GM23338 (cell line): ENCODE measurements around the gene ZNF333. TPM values are rescaled to one million over a fixed set of nuclear protein-coding genes. Genes with fewer than 3 reads are reported as not detected.

Source experiments
- ATAC-seq: fragments of 200-7000 bp; cut with Tn5 transposase; 3 replicates; pipeline ENCODE4 v1.9.1; 2020
- DNase-seq: peaks from one replicate; pipeline ENCODE4 v3.0.0-alpha.2; 2015; ENCODE audit warnings: low spot score
- H2AFZ ChIP-seq: fragments of 200-600 bp; sonication (generic); 2 replicates; pipeline ENCODE4 v1.8.0; 2016; ENCODE audit warnings: antibody characterized with exemption, mild to moderate bottlenecking, moderate library complexity
- H3F3A ChIP-seq: fragments of 200-600 bp; sonication (generic); replicated peaks from 2 replicates; pipeline ENCODE4 v1.8.0; 2017; ENCODE audit warnings: antibody characterized with exemption, mixed run types, low read depth
- H3K27ac ChIP-seq: fragments of 200-600 bp; sonication (generic); 2 replicates; pipeline ENCODE4 v1.6.1; 2016; ENCODE audit warnings: low read depth
- H3K27me3 ChIP-seq: fragments of 200-600 bp; sonication (generic); 2 replicates; pipeline ENCODE4 v1.8.0; 2016; ENCODE audit warnings: mild to moderate bottlenecking, mixed run types, moderate library complexity; ENCODE audit not compliant: insufficient read depth
- H3K36me3 ChIP-seq: fragments of 200-600 bp; sonication (generic); 2 replicates; pipeline ENCODE4 v1.8.0; 2016; ENCODE audit warnings: mild to moderate bottlenecking; ENCODE audit not compliant: insufficient read depth
- H3K4me1 ChIP-seq: fragments of 200-600 bp; sonication (generic); 2 replicates; pipeline ENCODE4 v1.8.0; 2016; ENCODE audit warnings: mild to moderate bottlenecking, moderate library complexity; ENCODE audit not compliant: insufficient read depth
- H3K4me2 ChIP-seq: fragments of 200-600 bp; sonication (generic); 2 replicates; pipeline ENCODE4 v1.7.1; 2017; ENCODE audit warnings: mixed run types
- H3K4me3 ChIP-seq: fragments of 200-600 bp; sonication (generic); 2 replicates; pipeline ENCODE4 v1.6.1; 2016; ENCODE audit warnings: mixed run types
- H3K79me2 ChIP-seq: fragments of 200-600 bp; sonication (generic); replicated peaks from 2 replicates; pipeline ENCODE4 v1.8.0; 2017; ENCODE audit warnings: mild to moderate bottlenecking; ENCODE audit not compliant: insufficient read depth
- H3K9me2 ChIP-seq: fragments of 200-600 bp; sonication (generic); 2 replicates; pipeline ENCODE4 v1.8.0; 2017; ENCODE audit not compliant: insufficient read depth
- H4K20me1 ChIP-seq: fragments of 200-600 bp; sonication (generic); replicated peaks from 2 replicates; pipeline ENCODE4 v1.8.0; 2017; ENCODE audit warnings: mild to moderate bottlenecking; ENCODE audit not compliant: insufficient read depth
- H3K27ac Mint-ChIP-seq: 2 replicates; pipeline ENCODE4 v1.8.0; 2020; ENCODE audit warnings: inconsistent platforms, mild to moderate bottlenecking, moderate library complexity, mixed read lengths
- H3K27me3 Mint-ChIP-seq: 3 replicates; pipeline ENCODE4 v1.8.0; 2022; ENCODE audit warnings: low read depth, mild to moderate bottlenecking, moderate library complexity, mixed read lengths, inconsistent platforms; ENCODE audit not compliant: insufficient read depth, poor library complexity
- H3K36me3 Mint-ChIP-seq: 3 replicates; pipeline ENCODE4 v1.8.0; 2021; ENCODE audit warnings: low read depth, mild to moderate bottlenecking, inconsistent platforms, moderate library complexity, mixed read lengths
- H3K4me1 Mint-ChIP-seq: 3 replicates; pipeline ENCODE4 v1.8.0; 2020; ENCODE audit warnings: mild to moderate bottlenecking, inconsistent platforms, mixed read lengths
- H3K4me3 Mint-ChIP-seq: 3 replicates; pipeline ENCODE4 v1.8.0; 2021; ENCODE audit warnings: moderate library complexity, mild to moderate bottlenecking, inconsistent platforms, mixed read lengths
- H3K9me3 Mint-ChIP-seq: 3 replicates; pipeline ENCODE4 v1.8.0; 2020; ENCODE audit warnings: moderate library complexity, mild to moderate bottlenecking, inconsistent platforms, mixed read lengths
- CREB1 ChIP-seq: fragments of 250-450 bp; sonication (Bioruptor Pico); IDR thresholded peaks from 2 replicates; pipeline ENCODE4 v1.5.0; 2020; ENCODE audit warnings: low read depth, mild to moderate bottlenecking, moderate library complexity
- EZH2 ChIP-seq: fragments of 200-600 bp; sonication (generic); IDR thresholded peaks from one replicate; pipeline ENCODE4 v1.8.0; 2017; ENCODE audit warnings: antibody characterized with exemption, mild to moderate bottlenecking, low read depth; ENCODE audit not compliant: unreplicated experiment
- EZH2phosphoT487 ChIP-seq: fragments of 200-600 bp; sonication (generic); IDR thresholded peaks from one replicate; pipeline ENCODE4 v1.8.1; 2018; ENCODE audit warnings: antibody characterized with exemption; ENCODE audit not compliant: unreplicated experiment
- JUNB ChIP-seq: IDR thresholded peaks from one replicate; pipeline ENCODE4 v1.6.1; 2016; ENCODE audit warnings: antibody characterized with exemption; ENCODE audit not compliant: unreplicated experiment
- NANOG ChIP-seq: IDR thresholded peaks from 2 replicates; pipeline ENCODE4 v1.6.1; 2016; ENCODE audit warnings: antibody characterized with exemption, borderline replicate concordance
- REST ChIP-seq: IDR thresholded peaks from one replicate; pipeline ENCODE4 v1.6.1; 2018; ENCODE audit warnings: antibody characterized with exemption; ENCODE audit not compliant: unreplicated experiment
- STAT1 ChIP-seq: IDR thresholded peaks from one replicate; pipeline ENCODE4 v1.6.1; 2016; ENCODE audit warnings: antibody characterized with exemption; ENCODE audit not compliant: unreplicated experiment
- ZNF331 ChIP-seq: fragments of 250-450 bp; sonication (Bioruptor Pico); IDR thresholded peaks from 2 replicates; pipeline ENCODE4 v1.5.0; 2020; ENCODE audit warnings: low read depth, mild to moderate bottlenecking, moderate library complexity
- ZNF462 ChIP-seq: fragments of 250-450 bp; sonication (Bioruptor Pico); IDR thresholded peaks from 2 replicates; pipeline ENCODE4 v1.5.0; 2020; ENCODE audit warnings: mild to moderate bottlenecking, moderate library complexity
- polyA plus RNA-seq: library from polyadenylated mRNA; unstranded; fragments of >200 nt; fragmentation: Nextera tagmentation; extraction: Ambion mirVana; gene quantifications from 2 replicates; pipeline ENCODE4 v1.2.1, GENCODE V29; 2016
- total RNA-seq: library from RNA; depleted of rRNA; stranded (reverse); fragments of >200 nt; shearing (Covaris generic); gene quantifications from 2 replicates; pipeline ENCODE4 v1.2.3, GENCODE V29; 2014
- TF ChIP-seq, protein P1 (sequence below), 2 experiments: fragments of 200-600 bp in 1 of 2; sonication (generic) in 1 of 2; conservative IDR thresholded peaks; 2 replicates each; pipeline versions ENCODE4 v1.5.1 to v1.6.1; 2016 to 2017; ENCODE audit warnings: antibody characterized with exemption in 2 of 2, low read depth in 2 of 2, mild to moderate bottlenecking in 2 of 2, moderate library complexity in 1 of 2

The ZNF333 gene
- total and polyA plus RNA-seq, 2 experiments from 2014 or later = 7.2 to 21.6 TPM

GRCh38 chr19:14672188-14672872, 17.5 kb upstream of the ZNF333 start:
- Histone ChIP-seq H3K4me2 (no peak overlapping the region), H3K27ac (no peak overlapping the region), H3K4me3 (no peak overlapping the region), H4K20me1 (no peaks in the 10 kb centered on the region), H3K4me1 (no peaks in the 10 kb centered on the region), H3K36me3 (no peaks in the 10 kb centered on the region), H3F3A (no peaks in the 10 kb centered on the region), H3K9me2 (no peaks in the 10 kb centered on the region), H3K79me2 (no peaks in the 10 kb centered on the region), H2AFZ (no peak overlapping the region), H3K27me3 (no peaks in the 10 kb centered on the region)
- Mint-ChIP-seq H3K36me3 (peaks cover 3% of the 10 kb centered on the region; the same call in 2 of the 3 replicates), H3K27ac (no peak overlapping the region), H3K4me1 (no peaks in the 10 kb centered on the region), H3K9me3 (peaks cover 83% of the 10 kb centered on the region), H3K27me3 (no peaks in the 10 kb centered on the region), H3K4me3 (no peak overlapping the region)
- ATAC-seq = no peak
- TF ChIP-seq NANOG (no peak), EZH2 (no peak), CREB1 (CRISPR knock-in tag) (no peak)
- TF ChIP-seq, protein P1, sequence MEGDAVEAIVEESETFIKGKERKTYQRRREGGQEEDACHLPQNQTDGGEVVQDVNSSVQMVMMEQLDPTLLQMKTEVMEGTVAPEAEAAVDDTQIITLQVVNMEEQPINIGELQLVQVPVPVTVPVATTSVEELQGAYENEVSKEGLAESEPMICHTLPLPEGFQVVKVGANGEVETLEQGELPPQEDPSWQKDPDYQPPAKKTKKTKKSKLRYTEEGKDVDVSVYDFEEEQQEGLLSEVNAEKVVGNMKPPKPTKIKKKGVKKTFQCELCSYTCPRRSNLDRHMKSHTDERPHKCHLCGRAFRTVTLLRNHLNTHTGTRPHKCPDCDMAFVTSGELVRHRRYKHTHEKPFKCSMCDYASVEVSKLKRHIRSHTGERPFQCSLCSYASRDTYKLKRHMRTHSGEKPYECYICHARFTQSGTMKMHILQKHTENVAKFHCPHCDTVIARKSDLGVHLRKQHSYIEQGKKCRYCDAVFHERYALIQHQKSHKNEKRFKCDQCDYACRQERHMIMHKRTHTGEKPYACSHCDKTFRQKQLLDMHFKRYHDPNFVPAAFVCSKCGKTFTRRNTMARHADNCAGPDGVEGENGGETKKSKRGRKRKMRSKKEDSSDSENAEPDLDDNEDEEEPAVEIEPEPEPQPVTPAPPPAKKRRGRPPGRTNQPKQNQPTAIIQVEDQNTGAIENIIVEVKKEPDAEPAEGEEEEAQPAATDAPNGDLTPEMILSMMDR (conservative IDR thresholded peaks at IDR 0.05; ENCODE audit: low read depth in 2 of 2) = no peak
- no peak for DNase-seq

DNA sequence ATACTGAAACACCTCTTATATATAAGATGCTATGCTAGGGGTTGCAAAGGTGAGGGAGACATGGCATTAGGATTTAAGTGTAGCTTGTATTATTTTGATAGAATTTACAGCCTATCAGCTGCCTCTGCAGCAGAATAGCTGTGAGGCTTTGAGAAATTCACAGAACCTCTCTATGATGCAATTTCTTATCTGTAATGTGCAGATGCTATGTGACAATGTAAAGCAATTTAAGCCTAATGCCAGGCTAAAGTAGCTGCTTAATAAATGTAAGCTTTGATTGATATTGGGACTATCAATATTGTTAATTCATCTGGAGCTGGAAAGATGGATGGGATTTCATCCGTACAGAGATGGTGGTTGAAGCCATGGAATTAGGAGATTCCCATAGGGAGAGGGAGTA, 16.8 kb upstream of the ZNF333 start:
- no peaks in the 10 kb centered on the region for H4K20me1 ChIP-seq
- H3K9me2 ChIP-seq = peaks cover 2% of the 10 kb centered on the region; the same call in 1 of the 2 replicates
- H3K36me3 ChIP-seq = no peaks in the 10 kb centered on the region
- no peaks in the 10 kb centered on the region for H3K4me1 ChIP-seq
- Mint-ChIP-seq H3K4me3 (no peak overlapping the region), H3K4me1 (no peaks in the 10 kb centered on the region), H3K9me3 (peaks cover 75% of the 10 kb centered on the region), H3K27me3 (no peaks in the 10 kb centered on the region), H3K36me3 (peaks cover 3% of the 10 kb centered on the region; the same call in 2 of the 3 replicates), H3K27ac (no peak overlapping the region)
- H2AFZ ChIP-seq = no peak overlapping the region
- H3K27ac ChIP-seq = no peak overlapping the region
- no peaks in the 10 kb centered on the region for H3F3A ChIP-seq
- H3K4me3 ChIP-seq = no peak overlapping the region
- no peak overlapping the region for H3K4me2 ChIP-seq
- DNase-seq (no peak), ATAC-seq (no peak)
- no peaks in the 10 kb centered on the region for H3K27me3 ChIP-seq
- H3K79me2 ChIP-seq = no peaks in the 10 kb centered on the region
- TF ChIP-seq REST (no peak), ZNF331 (CRISPR knock-in tag) (no peak), CREB1 (CRISPR knock-in tag) (no peak), STAT1 (no peak), EZH2 (no peak), EZH2phosphoT487 (no peak), JUNB (no peak), ZNF462 (CRISPR knock-in tag) (no peak)
